Thyroid gland (tissue), 4 donors: ENCODE results near the gene KCNG2.

Experiments used
- POLR2A ChIP-seq, 2 donors: fragments of 450-650 bp; IDR thresholded peaks; one replicate each; pipeline ENCODE4 v1.6.1; 2017; ENCODE audit warnings: antibody characterized with exemption in 2 of 2, mild to moderate bottlenecking in 2 of 2, moderate library complexity in 1 of 2
- TF ChIP-seq, protein P1 (sequence below), 6 experiments: fragments of 200-600 bp in 3 of 6; fragments of 450-650 bp in 3 of 6; sonication (generic) in 3 of 6; IDR thresholded peaks; one replicate each; pipeline ENCODE4 v1.5.1; 2016 to 2019; ENCODE audit warnings: antibody characterized with exemption in 6 of 6, mild to moderate bottlenecking in 2 of 6, inconsistent platforms in 1 of 6, moderate library complexity in 1 of 6

DNA sequence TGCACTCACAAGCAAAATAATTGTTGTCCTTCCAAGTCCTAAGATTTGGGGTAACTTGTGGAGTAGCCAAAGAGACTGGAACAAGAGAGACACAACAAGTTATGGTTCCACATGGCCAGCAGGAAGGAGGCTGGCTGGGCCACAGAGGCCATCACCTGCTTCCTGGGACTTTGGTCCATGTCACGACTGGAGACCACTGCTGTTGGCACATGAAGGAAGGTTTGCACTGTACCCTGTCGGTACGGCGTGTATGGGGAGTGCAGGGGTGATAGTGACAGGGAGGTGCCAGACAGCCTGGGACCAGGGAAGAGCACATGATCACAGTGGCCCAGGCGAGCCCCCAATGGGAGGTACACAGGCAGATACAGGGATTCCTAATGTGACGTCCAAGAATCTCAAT, 138.2 kb downstream of the KCNG2 start:
- TF ChIP-seq, protein P1, sequence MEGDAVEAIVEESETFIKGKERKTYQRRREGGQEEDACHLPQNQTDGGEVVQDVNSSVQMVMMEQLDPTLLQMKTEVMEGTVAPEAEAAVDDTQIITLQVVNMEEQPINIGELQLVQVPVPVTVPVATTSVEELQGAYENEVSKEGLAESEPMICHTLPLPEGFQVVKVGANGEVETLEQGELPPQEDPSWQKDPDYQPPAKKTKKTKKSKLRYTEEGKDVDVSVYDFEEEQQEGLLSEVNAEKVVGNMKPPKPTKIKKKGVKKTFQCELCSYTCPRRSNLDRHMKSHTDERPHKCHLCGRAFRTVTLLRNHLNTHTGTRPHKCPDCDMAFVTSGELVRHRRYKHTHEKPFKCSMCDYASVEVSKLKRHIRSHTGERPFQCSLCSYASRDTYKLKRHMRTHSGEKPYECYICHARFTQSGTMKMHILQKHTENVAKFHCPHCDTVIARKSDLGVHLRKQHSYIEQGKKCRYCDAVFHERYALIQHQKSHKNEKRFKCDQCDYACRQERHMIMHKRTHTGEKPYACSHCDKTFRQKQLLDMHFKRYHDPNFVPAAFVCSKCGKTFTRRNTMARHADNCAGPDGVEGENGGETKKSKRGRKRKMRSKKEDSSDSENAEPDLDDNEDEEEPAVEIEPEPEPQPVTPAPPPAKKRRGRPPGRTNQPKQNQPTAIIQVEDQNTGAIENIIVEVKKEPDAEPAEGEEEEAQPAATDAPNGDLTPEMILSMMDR (IDR thresholded peaks at IDR 0.05) = no peak
- no peak for TF ChIP-seq POLR2A (IDR thresholded peaks at IDR 0.05)
